Sigmoid colon (tissue), 7 donors: ENCODE results near the gene TCF7L1. TPM values are rescaled to one million over a fixed set of nuclear protein-coding genes. Genes with fewer than 3 reads are reported as not detected.

Experiments
- DNase-seq: peaks from one replicate; pipeline ENCODE4 v3.0.0-alpha.2; 2019
- H3K27ac ChIP-seq, 4 donors: fragments of 200-600 bp; sonication (generic); one replicate each; pipeline ENCODE4 v1.5.1; 2016 to 2019; ENCODE audit warnings: mild to moderate bottlenecking in 1 of 4
- H3K27me3 ChIP-seq, 3 donors: fragments of 200-600 bp; sonication (generic); one replicate each; pipeline ENCODE4 v1.5.1; 2019; ENCODE audit warnings: mild to moderate bottlenecking in 1 of 3
- H3K36me3 ChIP-seq, 4 donors: fragments of 200-600 bp; sonication (generic); one replicate each; pipeline ENCODE4 v1.5.1; 2016 to 2019
- H3K4me1 ChIP-seq, 4 donors: fragments of 200-600 bp; sonication (generic); one replicate each; pipeline ENCODE4 v1.5.1; 2017 to 2019
- H3K4me3 ChIP-seq, 4 donors: fragments of 200-600 bp; sonication (generic); one replicate each; pipeline ENCODE4 v1.5.1; 2017 to 2019; ENCODE audit warnings: mild to moderate bottlenecking in 2 of 4, moderate library complexity in 1 of 4
- H3K9me3 ChIP-seq, 4 donors: fragments of 200-600 bp in 3 of 4; sonication (generic) in 3 of 4; one replicate each; pipeline versions ENCODE4 v1.5.1 to v1.6.1; 2013 to 2019
- CTCF ChIP-seq, 4 experiments: fragments of 450-650 bp in 3 of 4; fragments of 200-600 bp in 1 of 4; IDR thresholded peaks; one replicate each; pipeline ENCODE4 v1.5.1; 2016 to 2019; ENCODE audit warnings: antibody characterized with exemption in 4 of 4, mild to moderate bottlenecking in 3 of 4, moderate library complexity in 2 of 4
- EP300 ChIP-seq, 4 donors: sonication (generic); formaldehyde crosslinking; IDR thresholded peaks; one replicate each; pipeline ENCODE4 v1.6.1; 2017; ENCODE audit warnings: antibody characterized with exemption in 4 of 4
- POLR2A ChIP-seq, 2 donors: fragments of 450-650 bp; IDR thresholded peaks; one replicate each; pipeline ENCODE4 v1.6.1; 2016; ENCODE audit warnings: antibody characterized with exemption in 2 of 2, mild to moderate bottlenecking in 2 of 2, moderate library complexity in 2 of 2
- POLR2AphosphoS5 ChIP-seq, 4 donors: sonication (generic); formaldehyde crosslinking; IDR thresholded peaks; one replicate each; pipeline ENCODE4 v1.6.1; 2017; ENCODE audit warnings: antibody characterized with exemption in 4 of 4
- WGBS, 2 donors: extraction: QIAGEN DNeasy Blood & Tissue Kit; methylation state at CpG; one replicate each; pipeline ENCODE4 v1.1.7; 2013; 5-methylcytosine and 5-hydroxymethylcytosine counted together
- intact Hi-C: fragments of 100-400 bp; cut with DNase I; formaldehyde crosslinking; loops from one replicate; pipeline ENCODE4 v1.15.1; 2023
- polyA plus RNA-seq, 3 donors: library from polyadenylated mRNA; stranded (reverse); fragments of 200-250 nt; gene quantifications; one replicate each; pipeline ENCODE4 v1.2.3, GENCODE V29; 2013
- total RNA-seq, 4 donors: library from RNA; depleted of rRNA; stranded (reverse); fragments of >200 nt; gene quantifications; one replicate each; pipeline ENCODE4 v1.1.0, GENCODE V29; 2016
- donor health status: healthy with polysubstance abuse.
- donor health status: Bipolar disorder and iron deficiency.
- donor health status: healthy.

TCF7L1 gene
- total and polyA plus RNA-seq, 7 donors: 1.2 to 15.2 (median 4.0) TPM

GRCh38 chr2:85183076-85183475 lies 49.9 kb downstream of the TCF7L1 start:
- Histone ChIP-seq H3K4me3 (no peak overlapping the region), H3K27me3 (no peaks in the 10 kb centered on the region), H3K9me3 (no peaks in the 10 kb centered on the region), H3K4me1 (peaks cover 0 to 14% (median 7%) of the 10 kb centered on the region in 4 donors), H3K36me3 (no peaks in the 10 kb centered on the region), H3K27ac (no peak overlapping the region)
- WGBS, 2 donors: 92 to 93% methylated on average over 3 of the region's 3 CpGs
- TF ChIP-seq POLR2A (IDR thresholded peaks at IDR 0.05) (no peak), EP300 (IDR thresholded peaks at IDR 0.05) (no peak), POLR2AphosphoS5 (IDR thresholded peaks at IDR 0.05) (no peak), CTCF (IDR thresholded peaks at IDR 0.05) (no peak)
- DNase-seq: no peak
- intact Hi-C loops: no loop called here

GRCh38 chr2:85183479-85183878 lies 50.3 kb downstream of the TCF7L1 start:
- DNase-seq: no peak
- H3K27ac ChIP-seq: no peak overlapping the region
- intact Hi-C loops: no loop called here
- H3K4me3 ChIP-seq: no peak overlapping the region
- no peaks in the 10 kb centered on the region for H3K36me3 ChIP-seq
- H3K27me3 ChIP-seq: no peaks in the 10 kb centered on the region
- TF ChIP-seq POLR2AphosphoS5 (IDR thresholded peaks at IDR 0.05): no peak
- no peak for TF ChIP-seq CTCF (IDR thresholded peaks at IDR 0.05)
- no peak for TF ChIP-seq EP300 (IDR thresholded peaks at IDR 0.05)
- no peak for TF ChIP-seq POLR2A (IDR thresholded peaks at IDR 0.05)
- H3K4me1 ChIP-seq: peaks cover 0 to 14% (median 8%) of the 10 kb centered on the region in 4 donors
- WGBS, 2 donors: 84 to 90% methylated on average over 4 of the region's 4 CpGs
- no peaks in the 10 kb centered on the region for H3K9me3 ChIP-seq

- H3K36me3 ChIP-seq: no peaks in the 10 kb centered on the region
- no peak overlapping the region for H3K27ac ChIP-seq
- TF ChIP-seq CTCF (IDR thresholded peaks at IDR 0.05) (no peak), POLR2A (IDR thresholded peaks at IDR 0.05) (no peak), EP300 (IDR thresholded peaks at IDR 0.05) (no peak), POLR2AphosphoS5 (IDR thresholded peaks at IDR 0.05) (no peak)
- DNase-seq: no peak
- H3K4me3 ChIP-seq: no peak overlapping the region
- peaks cover 0 to 22% (median 6%) of the 10 kb centered on the region in 4 donors for H3K4me1 ChIP-seq
- intact Hi-C loops: no loop called here
- no peaks in the 10 kb centered on the region for H3K27me3 ChIP-seq
- H3K9me3 ChIP-seq: no peaks in the 10 kb centered on the region
- WGBS, 2 donors: 95 to 96% methylated on average over 9 of the region's 9 CpGs
These were observed 51.0 kb downstream of the TCF7L1 start for GRCh38 chr2:85184231-85184630.

- 94 to 95% methylated on average over 6 of the region's 6 CpGs for WGBS, 2 donors
- no peak for DNase-seq
- H3K27me3 ChIP-seq: no peaks in the 10 kb centered on the region
- no peaks in the 10 kb centered on the region for H3K9me3 ChIP-seq
- H3K27ac ChIP-seq: no peak overlapping the region
- intact Hi-C loops: no loop called here
- H3K4me1 ChIP-seq: peaks cover 0 to 26% (median 3%) of the 10 kb centered on the region in 4 donors
- no peak overlapping the region for H3K4me3 ChIP-seq
- TF ChIP-seq POLR2AphosphoS5 (IDR thresholded peaks at IDR 0.05) (no peak), EP300 (IDR thresholded peaks at IDR 0.05) (no peak), POLR2A (IDR thresholded peaks at IDR 0.05) (no peak), CTCF (IDR thresholded peaks at IDR 0.05) (no peak)
- no peaks in the 10 kb centered on the region for H3K36me3 ChIP-seq
These were observed 51.8 kb downstream of the TCF7L1 start for GRCh38 chr2:85184990-85185389.

- 78 to 80% methylated on average over 7 of the region's 7 CpGs for WGBS, 2 donors
- no peaks in the 10 kb centered on the region for H3K36me3 ChIP-seq
- TF ChIP-seq POLR2A (IDR thresholded peaks at IDR 0.05): no peak
- TF ChIP-seq CTCF (IDR thresholded peaks at IDR 0.05): no peak
- TF ChIP-seq EP300 (IDR thresholded peaks at IDR 0.05): no peak
- no peak for DNase-seq
- H3K4me1 ChIP-seq: peaks cover 0 to 26% (median 1%) of the 10 kb centered on the region in 4 donors
- H3K27me3 ChIP-seq: no peaks in the 10 kb centered on the region
- H3K27ac ChIP-seq: no peak overlapping the region
- intact Hi-C loops: no loop called here
- H3K4me3 ChIP-seq: no peak overlapping the region
- H3K9me3 ChIP-seq: no peaks in the 10 kb centered on the region
These were observed 52.3 kb downstream of the TCF7L1 start for GRCh38 chr2:85185431-85185940.
